HL-60 (cell line): ENCODE measurements around the gene PCCB.

ENCODE experiments used
- DNase-seq, 2 experiments: peaks; one replicate each; pipeline ENCODE4 v3.0.0-alpha.2; 2010 to 2020; ENCODE audit warnings: low read depth in 1 of 2, low spot score in 1 of 2
- H3K27ac ChIP-seq: fragments of 250-450 bp; sonication (Bioruptor Pico); replicated peaks from 2 replicates; pipeline ENCODE4 v1.5.1; 2020; ENCODE audit warnings: mild to moderate bottlenecking, moderate library complexity
- H3K27me3 ChIP-seq: fragments of 250-450 bp; sonication (Bioruptor Pico); 2 replicates; pipeline ENCODE4 v1.5.1; 2021; ENCODE audit warnings: mild to moderate bottlenecking, moderate library complexity; ENCODE audit not compliant: insufficient read depth, poor library complexity, severe bottlenecking
- H3K4me3 ChIP-seq: replicated peaks from 2 replicates; pipeline ENCODE4 v1.5.1; 2011; ENCODE audit warnings: mild to moderate bottlenecking, control low read depth, low read length; ENCODE audit not compliant: insufficient read depth
- CTCF ChIP-seq: IDR thresholded peaks from one replicate; pipeline ENCODE4 v1.5.1; 2011; ENCODE audit warnings: low read length, control low read depth, inconsistent platforms; ENCODE audit not compliant: insufficient read depth
- GABPA ChIP-seq: IDR thresholded peaks from 2 replicates; pipeline ENCODE4 v1.6.1; 2012; ENCODE audit warnings: low read depth
- POLR2AphosphoS5 ChIP-seq: IDR thresholded peaks from 2 replicates; pipeline ENCODE4 v1.6.1; 2012; ENCODE audit warnings: low read depth
- SPI1 ChIP-seq: IDR thresholded peaks from 2 replicates; pipeline ENCODE4 v1.6.1; 2012; ENCODE audit warnings: low read depth, mild to moderate bottlenecking, borderline replicate concordance
- TF ChIP-seq, protein P1 (sequence below): IDR thresholded peaks from 2 replicates; pipeline ENCODE4 v1.6.1; 2012; ENCODE audit warnings: low read depth; ENCODE audit not compliant: insufficient replicate concordance

PCCB gene

GRCh38 chr3:136277115-136277514 is 27.0 kb downstream of the PCCB start:
- DNase-seq: no peak
- no peaks in the 10 kb centered on the region for H3K27me3 ChIP-seq
- no peak for TF ChIP-seq SPI1
- no peak for TF ChIP-seq GABPA
- TF ChIP-seq CTCF: no peak
- TF ChIP-seq POLR2AphosphoS5: no peak
- TF ChIP-seq, protein P1, sequence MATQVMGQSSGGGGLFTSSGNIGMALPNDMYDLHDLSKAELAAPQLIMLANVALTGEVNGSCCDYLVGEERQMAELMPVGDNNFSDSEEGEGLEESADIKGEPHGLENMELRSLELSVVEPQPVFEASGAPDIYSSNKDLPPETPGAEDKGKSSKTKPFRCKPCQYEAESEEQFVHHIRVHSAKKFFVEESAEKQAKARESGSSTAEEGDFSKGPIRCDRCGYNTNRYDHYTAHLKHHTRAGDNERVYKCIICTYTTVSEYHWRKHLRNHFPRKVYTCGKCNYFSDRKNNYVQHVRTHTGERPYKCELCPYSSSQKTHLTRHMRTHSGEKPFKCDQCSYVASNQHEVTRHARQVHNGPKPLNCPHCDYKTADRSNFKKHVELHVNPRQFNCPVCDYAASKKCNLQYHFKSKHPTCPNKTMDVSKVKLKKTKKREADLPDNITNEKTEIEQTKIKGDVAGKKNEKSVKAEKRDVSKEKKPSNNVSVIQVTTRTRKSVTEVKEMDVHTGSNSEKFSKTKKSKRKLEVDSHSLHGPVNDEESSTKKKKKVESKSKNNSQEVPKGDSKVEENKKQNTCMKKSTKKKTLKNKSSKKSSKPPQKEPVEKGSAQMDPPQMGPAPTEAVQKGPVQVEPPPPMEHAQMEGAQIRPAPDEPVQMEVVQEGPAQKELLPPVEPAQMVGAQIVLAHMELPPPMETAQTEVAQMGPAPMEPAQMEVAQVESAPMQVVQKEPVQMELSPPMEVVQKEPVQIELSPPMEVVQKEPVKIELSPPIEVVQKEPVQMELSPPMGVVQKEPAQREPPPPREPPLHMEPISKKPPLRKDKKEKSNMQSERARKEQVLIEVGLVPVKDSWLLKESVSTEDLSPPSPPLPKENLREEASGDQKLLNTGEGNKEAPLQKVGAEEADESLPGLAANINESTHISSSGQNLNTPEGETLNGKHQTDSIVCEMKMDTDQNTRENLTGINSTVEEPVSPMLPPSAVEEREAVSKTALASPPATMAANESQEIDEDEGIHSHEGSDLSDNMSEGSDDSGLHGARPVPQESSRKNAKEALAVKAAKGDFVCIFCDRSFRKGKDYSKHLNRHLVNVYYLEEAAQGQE: no peak
- no peak overlapping the region for H3K4me3 ChIP-seq
- no peak overlapping the region for H3K27ac ChIP-seq

- TF ChIP-seq POLR2AphosphoS5 (no peak), CTCF (no peak), GABPA (no peak), SPI1 (no peak)
- TF ChIP-seq, protein P1: no peak
- no peak overlapping the region for H3K4me3 ChIP-seq
- no peaks in the 10 kb centered on the region for H3K27me3 ChIP-seq
- no peak for DNase-seq
- H3K27ac ChIP-seq: no peak overlapping the region
These were observed 27.5 kb downstream of the PCCB start for GRCh38 chr3:136277634-136278033.

DNA sequence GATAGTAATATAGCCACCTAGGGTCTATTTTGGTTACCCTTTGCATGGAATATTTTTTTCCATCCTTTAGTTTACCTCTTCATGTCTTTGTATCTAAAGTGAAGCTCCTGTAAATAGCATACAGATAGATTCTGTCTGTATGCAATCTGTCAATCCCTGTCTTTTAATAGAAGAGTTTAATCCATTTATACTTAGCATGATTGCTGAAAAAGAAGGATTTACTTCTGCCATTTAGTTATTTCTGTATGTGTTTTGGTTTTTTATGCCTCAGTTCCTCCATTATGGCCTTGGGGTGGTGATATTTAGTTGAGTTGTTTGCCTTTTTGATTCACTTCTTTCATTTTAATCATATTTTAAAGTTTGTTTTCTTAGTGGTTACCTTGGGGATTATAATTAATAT is 29.0 kb downstream of the PCCB start:
- no peak for DNase-seq
- TF ChIP-seq CTCF (no peak), POLR2AphosphoS5 (no peak), GABPA (no peak), SPI1 (no peak)
- TF ChIP-seq, protein P1: no peak
- H3K27ac ChIP-seq: no peak overlapping the region
- no peak overlapping the region for H3K4me3 ChIP-seq
- H3K27me3 ChIP-seq: no peaks in the 10 kb centered on the region
